Astrocyte (in vitro differentiated cells and primary cell): ENCODE measurements around the gene ADCY3. TPM values are rescaled to one million over a fixed set of nuclear protein-coding genes. Genes with fewer than 3 reads are reported as not detected.

Source experiments
- DNase-seq: peaks from one replicate; pipeline ENCODE4 v3.0.0-alpha.2; 2010; ENCODE audit warnings: low read depth
- FAIRE-seq: peaks from 2 replicates; lab custom pipeline; 2011; peaks lifted over from hg19 to GRCh38; lab: Jason Lieb, UNC
- H2AFZ ChIP-seq: 2 replicates; pipeline ENCODE4 v1.6.0; 2012; ENCODE audit warnings: low read depth, low read length, inconsistent platforms
- H3K27ac ChIP-seq: 2 replicates; pipeline ENCODE4 v1.5.1; 2011; ENCODE audit warnings: low read depth, low read length, inconsistent platforms
- H3K27me3 ChIP-seq: 2 replicates; pipeline ENCODE4 v1.6.0; 2011; ENCODE audit warnings: low read length, inconsistent platforms; ENCODE audit not compliant: insufficient read depth
- H3K36me3 ChIP-seq: 2 replicates; pipeline ENCODE4 v1.5.1; 2011; ENCODE audit warnings: low read length, inconsistent platforms; ENCODE audit not compliant: insufficient read depth
- H3K4me1 ChIP-seq: 2 replicates; pipeline ENCODE4 v1.5.1; 2011; ENCODE audit warnings: low read length, inconsistent platforms; ENCODE audit not compliant: insufficient read depth
- H3K4me2 ChIP-seq: 2 replicates; pipeline ENCODE4 v1.6.0; 2012; ENCODE audit warnings: low read length, inconsistent platforms
- H3K4me3 ChIP-seq: 2 replicates; pipeline ENCODE4 v1.5.1; 2011; ENCODE audit warnings: low read depth, mild to moderate bottlenecking, low read length, inconsistent platforms; ENCODE audit not compliant: insufficient read depth
- H3K79me2 ChIP-seq: 2 replicates; pipeline ENCODE4 v1.6.0; 2012; ENCODE audit warnings: mild to moderate bottlenecking, low read length, inconsistent platforms; ENCODE audit not compliant: insufficient read depth
- H3K9ac ChIP-seq: 2 replicates; pipeline ENCODE4 v1.6.0; 2012; ENCODE audit warnings: mild to moderate bottlenecking, low read length, inconsistent platforms
- H3K9me3 ChIP-seq: 2 replicates; pipeline ENCODE4 v1.5.1; 2012; ENCODE audit warnings: low read depth, mild to moderate bottlenecking, low read length, inconsistent platforms; ENCODE audit not compliant: insufficient read depth
- H4K20me1 ChIP-seq: 2 replicates; pipeline ENCODE4 v1.6.0; 2012; ENCODE audit warnings: low read length, inconsistent platforms; ENCODE audit not compliant: insufficient read depth
- H3K27ac Mint-ChIP-seq: one replicate; pipeline ENCODE4 v1.8.0; 2021; ENCODE audit warnings: mild to moderate bottlenecking, mixed read lengths; ENCODE audit not compliant: unreplicated experiment
- H3K27me3 Mint-ChIP-seq: one replicate; pipeline ENCODE4 v1.8.0; 2021; ENCODE audit warnings: low read depth, mixed read lengths; ENCODE audit not compliant: unreplicated experiment
- H3K36me3 Mint-ChIP-seq: one replicate; pipeline ENCODE4 v1.8.0; 2021; ENCODE audit warnings: low read depth, mixed read lengths; ENCODE audit not compliant: unreplicated experiment
- H3K4me1 Mint-ChIP-seq: one replicate; pipeline ENCODE4 v1.8.0; 2021; ENCODE audit warnings: low read depth, mixed read lengths; ENCODE audit not compliant: unreplicated experiment
- H3K4me3 Mint-ChIP-seq: one replicate; pipeline ENCODE4 v1.8.0; 2021; ENCODE audit warnings: mild to moderate bottlenecking, moderate library complexity, mixed read lengths; ENCODE audit not compliant: unreplicated experiment
- H3K9me3 Mint-ChIP-seq: one replicate; pipeline ENCODE4 v1.8.0; 2021; ENCODE audit warnings: mild to moderate bottlenecking, mixed read lengths; ENCODE audit not compliant: unreplicated experiment
- EZH2 ChIP-seq: IDR thresholded peaks from 2 replicates; pipeline ENCODE4 v1.6.1; 2012; ENCODE audit warnings: mild to moderate bottlenecking, low read length, inconsistent platforms; ENCODE audit not compliant: insufficient read depth
- total RNA-seq: library from RNA; stranded (reverse); gene quantifications from 2 replicates; pipeline ENCODE4 v1.2.1, GENCODE V29; 2021
- TF ChIP-seq, protein P1 (sequence below): IDR thresholded peaks from 2 replicates; pipeline ENCODE4 v1.5.1; 2011; ENCODE audit warnings: low read depth, mild to moderate bottlenecking, inconsistent platforms, low read length, moderate library complexity; ENCODE audit not compliant: insufficient read depth

Gene ADCY3
- total RNA-seq, 1 donor from 2014 or later: 12.5 TPM

DNA sequence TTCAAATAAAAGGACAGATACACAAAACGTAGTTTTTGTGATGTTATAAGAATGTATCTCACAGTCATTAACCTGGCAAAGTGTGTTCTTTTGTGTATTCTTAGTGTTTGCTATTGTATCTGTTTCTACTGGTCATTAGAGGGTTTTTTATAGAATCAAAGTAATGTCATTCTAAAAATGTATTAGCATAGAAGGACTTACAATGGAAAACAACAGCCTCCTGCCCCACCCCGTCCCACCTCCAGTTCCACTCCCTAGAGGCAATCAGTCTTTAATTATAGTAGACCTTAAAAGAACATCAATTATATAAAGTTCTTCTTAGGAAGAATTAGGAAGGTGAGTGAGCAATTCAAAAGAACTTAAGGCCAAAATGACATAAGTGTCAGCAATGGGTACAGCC, 37.9 kb upstream of the ADCY3 start:
- Histone ChIP-seq H3K9me3 (no peaks in the 10 kb centered on the region), H3K4me1 (no peaks in the 10 kb centered on the region), H3K36me3 (peaks cover 24% of the 10 kb centered on the region), H3K4me2 (no peak overlapping the region), H3K9ac (no peak overlapping the region), H3K79me2 (no peaks in the 10 kb centered on the region), H2AFZ (no peak overlapping the region), H3K27me3 (no peaks in the 10 kb centered on the region), H3K27ac (no peak overlapping the region), H3K4me3 (no peak overlapping the region), H4K20me1 (no peaks in the 10 kb centered on the region)
- FAIRE-seq (no peak), DNase-seq (no peak)
- Mint-ChIP-seq H3K27ac (no peak overlapping the region), H3K27me3 (no peaks in the 10 kb centered on the region), H3K4me3 (no peak overlapping the region), H3K4me1 (no peaks in the 10 kb centered on the region), H3K9me3 (peaks cover 10% of the 10 kb centered on the region), H3K36me3 (peaks cover 31% of the 10 kb centered on the region)
- no peak for TF ChIP-seq EZH2
- TF ChIP-seq, protein P1, sequence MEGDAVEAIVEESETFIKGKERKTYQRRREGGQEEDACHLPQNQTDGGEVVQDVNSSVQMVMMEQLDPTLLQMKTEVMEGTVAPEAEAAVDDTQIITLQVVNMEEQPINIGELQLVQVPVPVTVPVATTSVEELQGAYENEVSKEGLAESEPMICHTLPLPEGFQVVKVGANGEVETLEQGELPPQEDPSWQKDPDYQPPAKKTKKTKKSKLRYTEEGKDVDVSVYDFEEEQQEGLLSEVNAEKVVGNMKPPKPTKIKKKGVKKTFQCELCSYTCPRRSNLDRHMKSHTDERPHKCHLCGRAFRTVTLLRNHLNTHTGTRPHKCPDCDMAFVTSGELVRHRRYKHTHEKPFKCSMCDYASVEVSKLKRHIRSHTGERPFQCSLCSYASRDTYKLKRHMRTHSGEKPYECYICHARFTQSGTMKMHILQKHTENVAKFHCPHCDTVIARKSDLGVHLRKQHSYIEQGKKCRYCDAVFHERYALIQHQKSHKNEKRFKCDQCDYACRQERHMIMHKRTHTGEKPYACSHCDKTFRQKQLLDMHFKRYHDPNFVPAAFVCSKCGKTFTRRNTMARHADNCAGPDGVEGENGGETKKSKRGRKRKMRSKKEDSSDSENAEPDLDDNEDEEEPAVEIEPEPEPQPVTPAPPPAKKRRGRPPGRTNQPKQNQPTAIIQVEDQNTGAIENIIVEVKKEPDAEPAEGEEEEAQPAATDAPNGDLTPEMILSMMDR: no peak

- H3K4me3 Mint-ChIP-seq: no peak overlapping the region
- Histone ChIP-seq H3K79me2 (no peaks in the 10 kb centered on the region), H3K4me3 (no peak overlapping the region), H3K9me3 (no peaks in the 10 kb centered on the region), H3K36me3 (peaks cover 24% of the 10 kb centered on the region), H2AFZ (no peak overlapping the region), H3K9ac (no peak overlapping the region), H3K27me3 (no peaks in the 10 kb centered on the region), H3K27ac (no peak overlapping the region), H4K20me1 (no peaks in the 10 kb centered on the region), H3K4me1 (no peaks in the 10 kb centered on the region), H3K4me2 (no peak overlapping the region)
- DNase-seq (no peak), FAIRE-seq (no peak)
- H3K4me1 Mint-ChIP-seq: no peaks in the 10 kb centered on the region
- no peaks in the 10 kb centered on the region for H3K27me3 Mint-ChIP-seq
- H3K36me3 Mint-ChIP-seq: peaks cover 32% of the 10 kb centered on the region
- H3K9me3 Mint-ChIP-seq: peaks cover 10% of the 10 kb centered on the region
- TF ChIP-seq EZH2: no peak
- TF ChIP-seq, protein P1: no peak
- no peak overlapping the region for H3K27ac Mint-ChIP-seq
These were observed 37.2 kb upstream of the ADCY3 start for GRCh38 chr2:24957221-24957620.

DNA sequence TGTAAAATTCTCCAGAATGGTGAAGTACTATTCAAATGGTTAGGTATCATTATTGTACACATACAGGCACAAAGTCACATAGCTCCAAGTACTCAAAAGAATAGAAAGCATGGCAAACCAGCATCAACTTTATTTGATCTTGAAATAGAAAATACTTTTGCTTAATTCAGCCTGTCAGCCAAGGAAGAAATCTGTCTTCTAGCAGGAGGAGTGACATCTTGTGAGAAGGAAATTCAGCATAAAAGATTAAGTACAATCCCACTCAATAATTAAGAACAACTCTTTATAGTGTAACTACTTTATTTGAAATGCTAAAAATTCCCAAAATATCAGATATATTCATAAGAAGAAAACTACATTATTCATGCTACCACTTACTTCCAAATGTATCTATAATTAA, 35.9 kb upstream of the ADCY3 start:
- Mint-ChIP-seq H3K27ac (no peak overlapping the region), H3K27me3 (no peaks in the 10 kb centered on the region), H3K4me1 (no peaks in the 10 kb centered on the region), H3K36me3 (peaks cover 41% of the 10 kb centered on the region), H3K4me3 (no peak overlapping the region), H3K9me3 (peaks cover 10% of the 10 kb centered on the region)
- H3K27ac ChIP-seq: no peak overlapping the region
- TF ChIP-seq EZH2: no peak
- TF ChIP-seq, protein P1: no peak
- DNase-seq: no peak
- H3K36me3 ChIP-seq: peaks cover 27% of the 10 kb centered on the region
- H2AFZ ChIP-seq: no peak overlapping the region
- H3K4me3 ChIP-seq: no peak overlapping the region
- no peaks in the 10 kb centered on the region for H3K79me2 ChIP-seq
- no peaks in the 10 kb centered on the region for H3K27me3 ChIP-seq
- no peak overlapping the region for H3K4me2 ChIP-seq
- no peak for FAIRE-seq
- H3K9me3 ChIP-seq: no peaks in the 10 kb centered on the region
- no peaks in the 10 kb centered on the region for H4K20me1 ChIP-seq
- H3K9ac ChIP-seq: no peak overlapping the region
- H3K4me1 ChIP-seq: no peaks in the 10 kb centered on the region
